IMR-90 (cell line): ENCODE data around the gene FBXW8.

Experiments used
- CHD1 ChIP-seq: IDR thresholded peaks from 2 replicates; pipeline ENCODE4 v1.6.1; 2012; ENCODE audit warnings: low read depth, low read length, improper control_type of control experiment
- CTCF ChIP-seq: conservative IDR thresholded peaks from 2 replicates; pipeline ENCODE4 v1.5.1; 2012; ENCODE audit warnings: mild to moderate bottlenecking, low read depth, low read length, improper control_type of control experiment
- MAFK ChIP-seq: IDR thresholded peaks from 2 replicates; pipeline ENCODE4 v1.6.1; 2012; ENCODE audit warnings: low read depth, low read length, improper control_type of control experiment
- SMC3 ChIP-seq: fragments of 150-350 bp; IDR thresholded peaks from 2 replicates; pipeline ENCODE4 v1.6.1; 2016; ENCODE audit warnings: low read depth, mild to moderate bottlenecking, antibody characterized with exemption, low read length, moderate library complexity

- no peak for TF ChIP-seq CTCF
- TF ChIP-seq CHD1 = no peak
- TF ChIP-seq SMC3 = no peak
- no peak for TF ChIP-seq MAFK
Observed at GRCh38 chr12:116901612-116902011, 9.1 kb upstream of the FBXW8 start.
